Dermis blood vessel endothelial cell (primary cell): ENCODE measurements around the gene TAF8. TPM values are rescaled to one million over a fixed set of nuclear protein-coding genes. Genes with fewer than 3 reads are reported as not detected.

Experiments
- DNase-seq: peaks from one replicate; pipeline ENCODE4 v3.0.0; 2010
- total RNA-seq: library from RNA; depleted of rRNA; stranded (reverse); fragments of >200 nt; gene quantifications from 2 replicates; pipeline ENCODE4 v1.2.3, GENCODE V29; 2014

TAF8 gene
- total RNA-seq, 1 donor from 2014 or later = 20.3 TPM

DNA sequence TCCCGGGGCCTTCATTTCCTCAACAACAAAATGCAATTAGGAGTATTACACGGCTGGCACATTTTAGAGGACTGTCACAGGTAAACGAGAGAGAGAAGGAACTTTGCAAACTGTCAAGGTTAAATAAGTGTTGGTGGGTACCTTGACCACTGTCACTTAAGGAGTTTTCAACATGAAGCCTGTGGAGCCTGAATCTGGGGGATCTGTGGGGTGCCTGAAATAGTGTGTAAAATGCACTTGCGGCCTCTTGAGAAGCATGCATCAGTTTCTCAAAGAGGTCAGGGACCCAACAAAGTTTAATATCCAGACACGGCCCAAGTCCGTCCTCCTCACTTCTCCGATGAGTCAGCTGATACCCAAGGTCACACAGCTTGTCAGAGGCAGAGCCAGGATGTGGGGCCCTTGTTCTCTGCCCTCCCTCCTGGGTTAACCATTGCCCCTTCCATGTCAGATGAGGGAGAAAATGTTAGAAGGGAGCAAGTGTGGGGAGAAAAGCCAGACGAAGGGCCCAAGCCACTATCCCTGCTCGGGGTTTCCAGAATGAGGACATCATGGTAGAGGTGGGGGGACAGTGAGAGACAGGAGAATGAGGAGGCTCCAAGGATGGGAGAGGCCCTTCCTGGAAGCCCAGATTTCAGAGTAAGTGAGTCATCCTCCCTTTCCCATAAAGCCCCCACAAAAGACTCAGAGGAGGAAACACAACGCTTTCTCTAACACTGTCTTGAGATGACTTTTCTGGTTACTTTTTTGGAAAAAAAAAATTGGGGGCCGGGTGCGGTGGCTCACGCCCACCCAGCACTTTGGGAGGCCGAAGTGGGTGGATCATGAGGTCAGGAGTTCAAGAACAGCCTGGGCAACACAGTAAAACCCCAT is 49.9 kb downstream of the TAF8 start:
- DNase-seq = peak; percentile 43

GRCh38 chr6:42101186-42101657 is 50.9 kb downstream of the TAF8 start:
- DNase-seq = no peak

DNA sequence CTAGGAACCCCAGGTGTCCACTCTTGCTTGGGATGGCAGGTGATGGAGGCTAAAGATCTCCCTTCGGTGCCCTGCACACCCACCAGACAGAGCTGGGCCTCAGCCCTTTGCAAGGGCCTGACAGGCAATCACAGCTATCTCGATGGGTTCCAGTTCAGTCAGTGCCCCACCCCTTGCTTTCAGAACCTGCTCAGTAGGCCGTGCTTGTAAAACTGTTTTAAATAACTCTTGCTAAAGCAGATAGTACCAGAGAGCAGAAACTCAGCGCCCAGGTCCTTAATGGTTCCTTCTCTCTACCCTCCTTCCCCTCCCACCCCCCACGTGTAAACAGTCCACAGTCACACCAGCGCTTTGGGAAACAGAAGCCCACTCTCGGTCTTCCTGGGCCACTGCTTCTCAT is 52.9 kb downstream of the TAF8 start:
- DNase-seq = no peak

- no peak for DNase-seq
These were observed 53.4 kb downstream of the TAF8 start for GRCh38 chr6:42103753-42104094.

GRCh38 chr6:42104095-42104803 is 53.9 kb downstream of the TAF8 start:
- peak; percentile 78 for DNase-seq

DNA sequence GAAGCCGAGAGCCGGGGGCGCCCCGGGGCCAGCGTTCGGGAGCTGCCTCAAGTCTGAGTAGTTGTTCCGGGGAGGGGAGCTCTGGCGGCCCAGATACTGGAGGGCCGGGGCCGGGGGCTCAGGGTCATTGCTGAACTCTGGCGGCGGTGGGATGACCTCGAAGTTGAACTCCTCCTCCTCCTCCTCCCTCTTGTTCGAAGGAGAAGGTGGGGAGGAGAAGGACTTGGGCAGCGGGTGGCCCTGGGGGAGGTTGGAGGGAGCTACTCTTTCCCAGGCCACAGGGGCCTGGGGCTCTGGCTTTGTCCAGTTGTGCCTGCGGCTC is 54.4 kb downstream of the TAF8 start:
- DNase-seq = no peak

DNA sequence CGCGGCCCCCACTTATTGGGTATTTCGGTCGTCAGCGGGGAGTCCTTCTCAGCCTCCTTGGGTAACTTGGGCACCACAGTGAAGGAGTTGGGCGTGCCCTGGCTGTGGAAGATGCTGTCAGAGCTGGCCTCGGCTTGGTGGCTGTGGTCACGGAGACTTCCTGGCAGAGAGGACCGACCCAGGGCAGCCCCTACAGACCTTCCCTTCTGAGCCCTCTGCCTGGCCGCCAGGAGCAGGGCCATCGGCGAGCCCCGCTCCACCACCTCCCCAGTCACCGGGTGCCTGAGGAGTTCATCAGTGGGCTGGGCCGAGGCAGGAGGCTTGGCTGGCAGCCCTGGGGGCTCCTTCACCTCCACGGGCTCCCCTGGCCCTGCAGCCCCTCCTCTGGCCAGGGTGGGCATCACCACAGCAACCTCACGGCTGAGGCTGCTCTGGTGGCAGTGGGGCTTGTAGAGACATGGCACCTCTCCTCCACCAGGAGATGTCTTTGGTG is 54.9 kb downstream of the TAF8 start:
- DNase-seq = no peak

DNA sequence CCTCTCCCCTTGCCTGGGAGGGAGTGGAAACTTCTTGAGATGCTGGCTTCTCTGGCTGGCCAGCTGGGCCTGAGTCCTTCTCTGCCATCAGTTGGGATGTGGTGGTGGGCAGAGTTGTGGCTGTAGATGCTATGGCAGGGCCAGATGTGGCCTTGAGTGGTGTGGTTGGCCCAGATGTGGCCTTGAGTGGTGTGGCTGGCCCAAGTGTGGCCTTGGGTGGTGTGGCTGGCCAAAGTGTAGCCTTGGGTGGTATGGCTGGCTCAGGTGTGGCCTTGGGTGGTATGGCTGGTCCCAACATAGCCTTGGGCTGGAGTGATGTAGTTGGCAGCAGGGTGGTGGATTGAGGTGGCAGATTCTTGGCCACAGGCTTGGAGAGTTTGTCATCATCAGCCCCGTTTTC is 55.4 kb downstream of the TAF8 start:
- no peak for DNase-seq

DNA sequence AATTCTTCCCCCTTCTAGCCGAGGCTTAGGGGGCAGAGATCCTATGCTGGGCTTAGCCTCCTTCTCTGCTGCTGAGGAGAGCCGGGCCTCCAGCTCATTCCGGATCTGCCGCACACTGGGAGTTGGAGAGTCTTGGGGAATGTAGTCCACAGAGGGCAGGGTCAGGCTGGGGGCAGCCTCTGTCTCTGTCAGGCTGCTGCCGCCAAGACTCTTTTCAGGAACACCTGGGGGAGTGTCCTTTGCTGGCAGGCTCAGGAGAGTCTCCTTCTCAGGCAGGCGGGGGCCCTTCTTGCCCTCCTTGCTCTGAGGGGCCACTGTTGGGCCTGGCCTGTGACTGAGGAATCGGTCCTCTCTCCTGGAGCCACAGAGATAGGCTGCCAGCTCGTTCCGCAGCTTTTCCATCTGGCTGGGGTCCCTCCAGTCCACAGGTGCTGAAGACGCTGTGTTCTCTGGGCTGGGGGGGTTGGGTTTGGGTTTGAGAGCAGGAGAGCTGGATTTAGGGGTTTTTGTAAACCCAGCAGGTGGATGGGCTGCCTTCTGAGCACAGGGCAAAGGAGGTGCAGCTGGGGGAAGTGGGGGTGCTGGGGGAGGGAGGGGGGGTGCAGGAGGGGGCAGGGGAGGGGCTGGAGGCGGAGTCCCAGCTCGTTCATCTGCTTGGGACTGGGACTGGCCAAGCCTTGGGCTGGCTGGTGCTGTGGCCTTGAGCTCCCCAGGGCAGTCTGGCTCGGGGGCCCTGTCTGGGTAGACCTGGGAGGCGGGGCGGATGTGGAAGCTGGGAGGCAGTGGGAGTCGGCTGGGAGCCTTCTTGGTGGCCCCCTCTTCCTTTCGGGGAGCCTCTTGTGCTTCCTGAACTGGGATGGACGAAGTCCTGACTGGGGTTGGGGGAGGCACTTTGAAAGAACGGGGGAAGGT is 56.0 kb downstream of the TAF8 start:
- no peak for DNase-seq

DNA sequence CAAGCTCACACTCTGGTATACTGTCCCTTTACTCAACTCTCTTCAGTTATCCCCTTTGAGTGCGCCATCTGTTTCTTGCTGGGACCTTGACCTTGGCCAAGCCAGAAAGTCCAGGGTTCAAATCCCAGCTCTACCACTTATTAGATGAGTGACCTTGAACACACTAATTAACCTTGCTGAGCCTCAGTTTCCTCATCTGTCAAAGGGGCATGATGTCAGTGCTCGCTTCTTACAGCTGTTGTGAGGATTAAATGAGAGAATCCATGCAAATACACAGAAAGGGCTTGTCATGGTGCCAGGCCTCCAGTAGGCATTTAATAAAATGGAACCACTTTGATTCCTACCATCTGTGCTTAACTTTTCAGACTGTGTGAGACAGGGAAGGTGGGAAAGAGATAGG is 57.7 kb downstream of the TAF8 start:
- DNase-seq = no peak

GRCh38 chr6:42110683-42111082 is 60.4 kb downstream of the TAF8 start:
- DNase-seq = no peak

- no peak for DNase-seq
These were observed 62.0 kb downstream of the TAF8 start for GRCh38 chr6:42112351-42112750.

- no peak for DNase-seq
These were observed 63.8 kb downstream of the TAF8 start for GRCh38 chr6:42113936-42114636.

DNA sequence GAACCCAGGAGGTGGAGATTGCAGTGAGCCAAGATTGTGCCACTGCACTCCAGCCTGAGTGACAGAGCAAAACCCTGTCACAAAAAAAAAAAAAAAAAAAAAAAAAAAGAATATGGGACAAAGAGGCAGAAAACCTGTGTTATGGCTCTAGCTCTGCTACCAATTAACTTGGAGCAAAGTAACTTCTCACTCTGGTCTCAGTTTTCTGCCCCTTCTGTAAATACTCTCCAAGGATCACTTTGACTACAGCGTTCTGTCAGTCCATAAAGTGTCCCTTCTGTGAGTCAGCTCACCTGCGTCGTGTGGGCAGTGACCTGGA is 67.5 kb downstream of the TAF8 start:
- DNase-seq = no peak

- no peak for DNase-seq
These were observed 68.1 kb downstream of the TAF8 start for GRCh38 chr6:42118162-42119001.

DNA sequence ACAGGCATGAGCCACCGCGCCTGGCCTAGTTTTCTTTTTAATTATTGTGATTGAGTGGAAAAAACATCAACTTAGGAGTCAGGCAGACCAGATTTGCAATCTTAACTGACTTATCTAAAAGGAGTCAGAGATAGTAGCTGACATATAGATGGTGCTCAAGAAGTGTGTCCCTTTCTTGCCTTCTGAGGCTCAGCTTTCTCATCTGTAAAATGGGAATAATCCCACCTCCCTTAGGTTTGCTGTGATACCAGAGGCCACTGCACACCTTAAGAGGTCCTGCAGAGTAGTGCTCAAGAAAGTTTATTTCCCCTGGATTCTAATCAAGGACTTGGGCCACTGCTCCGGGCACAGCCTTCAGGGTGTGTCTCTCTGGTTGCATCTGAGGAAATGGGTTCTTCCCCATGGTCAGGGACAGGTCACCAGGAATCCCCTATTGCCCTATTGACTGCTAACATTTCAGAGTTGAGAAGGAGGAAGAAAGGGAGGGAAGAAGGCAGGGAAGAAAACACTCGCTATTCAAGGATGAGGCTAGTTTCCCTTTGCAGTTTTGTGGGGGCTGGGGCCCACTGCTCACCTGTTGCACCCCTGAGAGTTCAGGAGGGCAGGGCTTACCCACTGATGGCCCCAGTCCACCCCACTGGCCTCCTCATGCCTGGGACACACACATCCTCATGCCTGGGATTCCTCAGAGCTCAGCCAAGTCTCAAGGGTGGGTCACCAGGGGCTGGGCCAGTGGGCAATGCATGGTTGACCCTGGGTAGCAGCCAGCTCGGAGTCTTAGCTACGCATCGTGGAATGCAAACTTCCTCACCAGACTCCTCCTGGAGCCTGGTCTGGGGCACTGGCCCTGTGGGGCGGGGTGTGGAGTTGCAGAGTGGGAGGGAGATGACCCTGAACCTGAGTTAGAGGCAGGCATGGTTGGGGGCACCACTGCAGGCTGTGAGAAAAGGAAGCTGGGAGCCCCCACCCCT is 70.9 kb downstream of the TAF8 start:
- DNase-seq = no peak

- DNase-seq = no peak
These were observed 73.2 kb downstream of the TAF8 start for GRCh38 chr6:42123379-42124103.

DNA sequence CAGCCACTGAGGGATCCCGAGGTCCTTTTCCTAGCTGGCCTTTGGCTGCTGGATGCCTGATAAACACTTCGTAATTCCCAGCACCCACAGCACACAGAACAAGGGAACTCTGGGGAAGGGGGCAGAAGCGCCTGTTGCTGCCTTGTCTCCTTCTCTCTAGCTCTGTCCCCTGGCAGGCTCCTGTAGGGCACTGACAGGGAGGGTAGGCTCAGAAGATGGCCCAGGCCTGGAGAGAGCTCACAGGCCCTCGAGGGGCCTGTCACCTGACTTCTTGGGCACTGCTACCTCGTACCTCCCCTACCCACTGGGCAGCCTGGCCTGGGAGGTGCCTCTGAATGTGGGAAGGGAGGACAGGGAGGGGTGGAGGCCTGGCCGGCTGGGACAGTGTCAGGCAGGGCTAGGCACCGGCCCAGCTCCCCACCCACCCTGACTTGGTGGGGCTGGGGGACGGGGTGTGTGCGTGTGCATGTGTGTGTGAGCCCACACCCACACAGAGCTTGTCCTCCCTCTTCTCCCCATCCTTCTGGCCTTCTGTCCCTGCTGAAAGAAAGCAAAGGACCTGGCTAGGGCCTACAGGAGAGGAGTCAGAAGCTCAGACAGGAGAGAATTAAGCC is 74.0 kb downstream of the TAF8 start:
- DNase-seq = no peak

GRCh38 chr6:42125231-42125630 is 74.9 kb downstream of the TAF8 start:
- DNase-seq = no peak
